ENCODE results near the gene KCTD12.

KCTD12 gene

DNA sequence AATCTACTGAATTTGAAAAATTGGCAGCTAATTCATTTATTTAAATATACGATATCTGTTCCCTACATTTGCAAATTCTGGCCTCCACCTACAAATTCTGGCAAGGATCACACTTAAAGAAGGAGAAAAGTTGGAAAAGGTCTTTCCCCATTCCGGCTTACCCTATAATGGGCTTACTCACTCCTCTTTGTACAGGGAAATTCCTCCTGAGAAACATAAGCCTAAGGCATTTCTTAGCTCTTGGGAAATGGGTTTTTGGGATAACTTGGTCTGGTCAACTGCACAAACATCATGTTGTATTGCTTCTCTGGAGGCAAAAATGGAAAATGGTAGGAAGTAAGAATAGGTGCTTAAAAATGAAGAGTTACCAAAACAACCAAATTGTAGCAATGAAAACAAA, 25.5 kb downstream of the KCTD12 start:
- DNase-seq (ENCODE audit: low read depth in 1 of 2, low spot score in 1 of 2), result no peak

DNA sequence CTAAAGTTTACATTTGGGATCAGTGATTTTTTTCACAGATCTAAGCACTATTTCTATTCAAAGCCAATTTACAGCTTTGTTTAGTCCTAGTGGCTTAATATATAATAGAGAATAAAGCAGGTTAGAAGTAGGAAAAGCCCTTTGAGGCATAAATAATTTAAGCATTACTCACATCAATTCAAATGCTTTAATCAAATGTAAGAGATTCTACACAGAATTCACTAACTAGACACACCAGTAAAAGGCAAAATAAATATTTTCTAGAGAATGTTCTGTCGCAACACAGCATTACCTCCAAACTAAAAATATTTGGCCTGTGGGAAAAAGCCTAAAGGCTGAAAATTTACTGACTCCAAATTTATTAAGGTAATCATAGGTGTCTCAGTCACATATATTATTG, 31.3 kb downstream of the KCTD12 start:
- no peak for DNase-seq (ENCODE audit: low read depth in 1 of 2, low spot score in 1 of 2)

DNA sequence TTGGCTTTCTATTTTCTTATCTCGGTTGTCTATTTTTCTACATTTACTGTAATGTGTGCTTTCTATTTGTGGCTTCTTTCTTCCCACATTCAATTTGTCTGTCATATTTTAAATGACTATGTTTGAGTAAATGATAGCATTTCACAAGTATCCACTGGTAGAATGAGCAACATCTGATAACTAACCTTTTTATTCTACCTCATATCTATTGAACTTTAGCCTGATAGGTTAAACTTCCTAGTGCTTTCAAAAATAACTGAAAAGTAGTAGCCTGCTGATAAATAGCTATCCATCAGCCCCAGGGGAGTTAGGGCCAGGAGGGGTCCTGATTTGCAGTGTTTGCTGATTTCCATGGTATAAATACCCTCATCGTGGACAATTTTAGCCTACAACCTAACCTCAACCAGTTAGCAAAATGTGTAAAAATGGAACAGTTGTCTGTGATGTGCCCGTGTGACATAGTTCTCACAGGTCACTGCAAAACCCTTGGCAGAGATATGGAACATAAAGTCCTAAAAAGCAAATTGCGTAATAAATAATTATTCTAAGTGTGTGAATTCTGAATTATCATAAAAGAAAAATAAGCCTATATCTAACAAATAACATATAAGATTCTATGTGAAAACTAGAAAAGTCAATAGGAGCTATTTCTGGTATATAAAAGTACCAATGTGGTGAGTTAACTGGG, 32.1 kb downstream of the KCTD12 start:
- DNase-seq (ENCODE audit: low read depth in 1 of 2, low spot score in 1 of 2), result no peak

DNA sequence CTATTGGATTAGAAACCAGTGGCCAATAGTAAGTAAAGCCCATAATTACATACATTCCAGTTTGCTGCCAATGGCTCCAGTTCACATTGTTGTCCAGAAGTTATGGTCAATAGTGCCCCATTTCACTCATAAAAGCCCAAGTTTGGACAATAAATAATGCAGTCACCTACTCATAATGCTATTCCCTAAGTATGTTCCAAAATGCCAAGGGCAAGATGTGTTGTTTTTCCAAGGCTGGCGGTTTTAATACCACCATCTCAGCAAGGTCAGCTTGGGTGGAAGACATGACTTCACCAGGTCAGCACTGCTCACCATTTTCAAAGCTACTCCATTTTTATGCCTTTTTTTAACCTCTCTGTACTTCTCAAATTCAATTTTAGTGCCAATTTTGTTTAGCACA, 32.7 kb downstream of the KCTD12 start:
- no peak for DNase-seq (ENCODE audit: low read depth in 1 of 2, low spot score in 1 of 2)

DNA sequence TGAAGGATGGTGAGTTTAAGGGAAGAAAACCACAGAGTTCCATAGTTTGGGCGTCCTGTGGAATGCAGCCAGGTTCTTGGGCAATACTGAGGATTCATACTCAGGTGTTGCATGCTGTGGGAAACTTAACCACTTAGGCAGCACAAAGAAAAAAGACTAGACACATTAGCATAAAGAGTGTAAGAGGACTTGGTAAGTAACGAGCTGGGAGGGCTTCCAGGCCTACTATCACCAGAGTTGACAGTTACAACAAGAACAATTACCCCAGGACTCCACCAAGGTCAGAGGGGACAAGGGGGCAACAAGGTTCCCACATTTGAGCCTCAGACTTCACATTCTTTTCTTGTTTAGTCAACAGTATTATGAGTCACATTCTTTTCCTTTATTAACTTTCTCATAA, 33.2 kb downstream of the KCTD12 start:
- no peak for DNase-seq (ENCODE audit: low read depth in 1 of 2, low spot score in 1 of 2)

DNA sequence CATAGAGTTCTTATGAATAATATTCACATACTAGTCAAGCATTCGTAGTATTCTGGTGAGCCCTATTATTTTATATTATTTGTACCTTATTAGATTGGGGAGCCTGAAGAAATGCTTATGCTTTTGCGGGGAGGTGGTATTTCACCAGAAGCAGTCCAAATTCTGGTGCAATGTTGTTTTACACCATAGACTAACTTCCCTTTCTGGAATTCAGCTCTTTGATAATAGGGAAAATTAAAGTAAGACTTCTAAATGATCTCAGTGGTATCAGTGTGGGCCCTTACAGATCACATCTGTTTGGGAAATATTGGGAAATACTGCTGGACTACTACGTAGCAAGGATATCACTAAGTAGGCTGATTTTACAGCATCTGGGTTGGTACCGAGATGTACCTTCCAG, 34.2 kb downstream of the KCTD12 start:
- DNase-seq (ENCODE audit: low read depth in 1 of 2, low spot score in 1 of 2), result no peak

DNA sequence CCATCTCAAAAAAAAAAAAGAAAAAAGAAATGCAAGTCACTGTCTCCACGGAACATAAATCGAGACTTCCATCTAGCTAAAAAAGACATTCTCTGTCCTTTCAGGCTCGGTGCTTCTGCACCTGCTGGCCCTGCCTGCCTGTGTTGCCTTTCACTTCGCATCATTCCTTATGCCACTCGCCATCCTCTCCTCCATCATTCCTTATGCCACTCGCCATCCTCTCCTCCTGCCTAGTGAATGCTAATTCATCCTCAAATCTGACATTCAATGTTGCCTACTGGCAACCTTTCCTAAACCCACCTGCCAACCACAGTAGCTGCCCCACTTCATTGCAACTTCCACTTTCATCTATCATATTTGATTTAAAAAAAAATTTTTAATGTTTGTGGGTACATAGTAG, 36.7 kb downstream of the KCTD12 start:
- DNase-seq (ENCODE audit: low read depth in 1 of 2, low spot score in 1 of 2), result no peak

DNA sequence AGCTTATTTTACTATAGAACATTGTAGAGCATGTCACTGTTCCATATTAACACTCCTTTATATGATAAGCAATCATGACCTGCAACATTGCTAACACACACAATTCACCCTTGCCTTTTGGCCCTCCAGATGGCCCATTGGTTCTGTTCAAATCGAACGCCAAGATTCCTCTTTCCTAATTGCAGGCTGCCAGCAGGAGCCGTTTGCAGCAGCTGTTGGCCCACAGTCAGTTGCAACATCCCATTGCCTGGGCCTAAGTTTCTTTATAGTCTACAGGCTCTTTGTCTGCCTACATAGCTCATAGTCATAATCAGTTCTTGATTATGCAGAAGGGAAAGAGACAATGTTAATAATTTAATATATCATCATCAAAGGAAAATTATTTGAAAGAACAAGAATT, 37.6 kb downstream of the KCTD12 start:
- DNase-seq (ENCODE audit: low read depth in 1 of 2, low spot score in 1 of 2), result no peak

DNA sequence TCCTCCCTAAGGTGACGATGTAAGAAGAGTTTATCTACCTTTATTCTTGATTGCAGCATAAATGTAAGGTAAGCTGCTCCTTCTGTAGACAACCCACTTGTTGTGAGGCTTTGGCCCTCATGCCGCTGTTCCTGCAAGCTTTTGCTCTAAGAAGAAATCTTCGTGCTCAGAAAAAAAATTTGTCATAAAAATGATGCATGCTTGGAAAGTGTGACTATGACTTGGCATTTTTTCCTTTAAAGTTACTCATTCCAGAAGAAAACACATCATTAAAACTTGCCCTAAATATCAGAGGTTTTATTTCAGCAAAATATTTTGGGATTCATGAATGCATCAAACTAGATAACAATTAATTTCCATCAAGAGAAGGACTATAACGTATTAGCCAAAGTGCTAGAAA, 39.8 kb downstream of the KCTD12 start:
- no peak for DNase-seq (ENCODE audit: low read depth in 1 of 2, low spot score in 1 of 2)

DNA sequence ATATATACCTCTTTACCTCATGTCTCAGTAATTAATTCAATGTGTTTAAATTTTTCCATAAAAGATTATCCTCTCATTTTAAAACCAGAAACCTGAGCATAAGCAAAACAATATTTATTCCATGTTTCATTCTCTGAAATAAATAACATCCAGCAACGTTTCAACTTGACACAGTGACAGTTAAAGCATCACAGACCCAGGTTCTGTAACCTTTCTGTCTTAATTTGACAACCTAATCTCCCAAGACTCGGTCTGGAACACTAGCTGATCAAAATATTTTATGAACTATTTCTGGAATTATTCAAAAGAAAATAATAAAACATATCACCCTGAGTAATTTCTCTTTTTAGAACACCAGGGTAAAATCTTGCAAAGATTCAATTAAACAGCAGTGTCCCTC, 40.3 kb downstream of the KCTD12 start:
- no peak for DNase-seq (ENCODE audit: low read depth in 1 of 2, low spot score in 1 of 2)

DNA sequence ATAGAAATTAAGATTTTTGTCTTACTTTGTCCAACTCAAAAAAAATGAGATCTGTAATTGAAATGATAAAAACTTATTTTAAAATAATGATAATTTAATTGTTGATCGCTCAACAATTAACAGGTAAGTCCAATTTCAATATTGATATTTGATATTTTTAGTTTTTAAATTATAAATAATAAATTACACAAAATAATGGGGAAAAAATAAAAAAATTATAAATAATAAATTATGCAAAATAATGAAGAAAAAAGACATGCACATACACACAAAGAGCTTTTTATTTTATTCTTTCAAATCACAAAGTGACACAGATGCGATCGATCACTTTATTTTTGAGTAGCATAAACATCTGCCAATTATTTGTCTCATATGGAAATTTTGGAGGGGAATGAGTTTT, 40.8 kb downstream of the KCTD12 start:
- no peak for DNase-seq (ENCODE audit: low read depth in 1 of 2, low spot score in 1 of 2)

DNA sequence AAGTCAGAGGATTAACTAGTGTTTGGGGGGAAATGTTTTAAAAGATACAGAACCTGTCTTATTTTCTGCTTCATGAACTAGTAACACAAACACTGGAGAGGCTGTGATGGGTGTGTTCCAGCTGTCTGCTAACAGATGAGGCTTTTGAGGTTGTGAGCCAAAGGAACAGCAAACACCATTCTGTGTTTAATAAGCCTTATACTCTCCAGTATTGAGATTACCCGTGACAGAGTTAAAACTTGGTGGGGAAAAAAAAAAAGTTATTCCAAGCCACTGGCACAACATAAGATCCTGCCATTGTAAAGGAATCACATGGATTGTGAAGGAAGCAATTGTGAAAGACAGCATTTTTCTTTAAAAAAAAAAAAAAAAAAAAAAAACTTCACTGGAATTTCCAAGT, 48.4 kb downstream of the KCTD12 start:
- DNase-seq (ENCODE audit: low read depth in 1 of 2, low spot score in 1 of 2), result no peak

DNA sequence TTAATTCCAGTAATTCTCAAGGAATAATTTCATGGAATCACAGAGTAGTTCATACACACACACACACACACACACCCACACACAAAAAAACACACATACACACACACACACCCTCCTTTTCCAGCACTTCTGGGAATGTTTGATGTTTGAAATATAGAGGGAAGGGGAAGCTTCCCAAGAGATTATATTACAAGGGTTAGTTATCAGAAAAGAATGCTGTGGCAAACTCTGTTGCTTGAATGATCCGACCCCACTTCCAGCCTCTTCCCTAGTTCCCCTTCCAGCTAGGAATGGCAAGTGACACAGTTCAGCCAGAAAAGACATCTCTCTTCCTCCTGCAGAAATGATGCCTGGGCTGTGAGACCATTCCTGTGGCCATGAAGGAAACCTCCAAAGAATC, 49.9 kb downstream of the KCTD12 start:
- DNase-seq (ENCODE audit: low read depth in 1 of 2, low spot score in 1 of 2), result no peak

DNA sequence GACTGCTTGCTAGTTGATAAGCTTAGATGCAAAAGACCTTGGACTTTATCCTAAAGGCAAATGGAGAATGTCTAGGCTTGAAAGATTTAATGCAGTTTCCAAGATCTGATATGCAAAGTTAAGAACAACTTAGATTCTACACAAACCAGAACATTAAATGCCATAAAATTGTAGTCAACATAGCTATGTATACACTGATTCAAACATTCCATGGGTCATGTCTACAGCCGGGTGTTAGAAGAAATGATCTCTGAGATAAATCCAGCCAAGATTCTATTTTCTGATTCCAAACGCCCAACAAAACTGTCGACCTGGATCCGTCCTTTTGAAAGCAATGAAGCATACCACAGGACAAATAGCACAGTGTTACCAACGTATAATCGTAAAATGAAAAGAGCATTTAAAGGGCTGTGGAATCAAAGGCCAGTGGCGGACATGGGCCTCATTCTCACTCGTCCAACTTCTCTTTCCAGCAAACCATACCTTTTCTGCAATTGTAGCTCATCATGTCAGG, 52.7 kb downstream of the KCTD12 start:
- no peak for DNase-seq (ENCODE audit: low read depth in 1 of 2, low spot score in 1 of 2)

DNA sequence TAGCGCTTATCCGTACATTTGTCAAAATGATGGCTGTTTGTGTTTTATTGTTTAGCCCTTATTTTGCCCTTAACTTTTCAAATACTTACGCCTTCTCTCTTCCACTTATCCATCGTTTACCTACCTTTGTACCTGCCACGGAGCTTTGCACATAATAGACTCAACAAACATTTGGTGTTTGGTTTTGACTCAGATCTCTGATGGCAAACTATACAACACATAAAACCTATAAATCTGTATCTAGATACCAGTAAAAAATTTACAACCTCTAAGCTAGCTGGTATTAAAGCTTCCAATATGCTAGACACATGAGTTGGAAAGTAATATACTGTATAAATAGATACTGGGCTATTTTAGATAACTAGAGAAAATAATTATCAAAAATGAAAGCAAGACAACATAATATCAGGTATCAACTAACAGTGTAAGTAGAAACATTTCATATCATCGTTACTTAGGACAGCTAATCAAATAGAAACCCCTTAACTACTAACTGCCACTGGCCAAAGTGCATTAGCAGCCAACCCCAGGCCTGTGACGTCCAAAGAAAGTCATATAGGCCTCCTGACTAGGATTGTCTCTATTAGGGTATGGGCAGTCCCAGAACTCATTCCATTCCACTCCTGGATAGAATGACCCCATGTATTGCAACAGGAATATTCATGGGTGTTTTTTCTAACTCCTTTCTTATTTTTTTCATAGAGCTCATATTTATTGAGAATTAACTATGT, 53.8 kb downstream of the KCTD12 start:
- DNase-seq (ENCODE audit: low read depth in 1 of 2, low spot score in 1 of 2), result no peak

DNA sequence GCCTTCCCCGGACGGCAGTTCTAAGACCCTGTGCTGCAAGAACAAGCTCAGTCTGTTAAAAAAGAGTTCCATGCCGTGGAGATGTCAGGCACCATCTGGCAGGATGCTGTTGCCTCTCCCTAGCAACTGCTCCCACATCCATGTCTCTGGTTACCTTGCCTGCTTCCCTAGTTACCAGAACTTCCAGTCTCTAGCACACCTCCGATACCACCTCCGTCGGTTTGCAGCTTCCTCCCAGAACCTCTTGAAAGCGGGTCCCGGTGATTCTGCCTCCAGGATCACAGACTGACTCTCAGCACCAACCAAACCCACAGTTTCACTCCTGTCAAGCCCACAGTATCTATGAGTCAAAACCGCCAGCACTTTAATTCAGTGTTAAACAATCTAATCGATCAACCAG, 55.4 kb downstream of the KCTD12 start:
- no peak for DNase-seq (ENCODE audit: low read depth in 1 of 2, low spot score in 1 of 2)

All from activated T-helper 1 cell treated with anti-CD3 and anti-CD28 coated beads, Interleukin-2, amount 50 U/mL, for 16 hours (primary cell).